B cell (primary cell): Measurements from ENCODE around the gene ANTXR1. TPM values are rescaled to one million over a fixed set of nuclear protein-coding genes. Genes with fewer than 3 reads are reported as not detected.

Source experiments
- ATAC-seq: fragments of 200-7000 bp; cut with Tn5 transposase; one replicate; pipeline ENCODE4 v1.10.0; 2021; ENCODE audit warnings: low read depth, mild to moderate bottlenecking, moderate number of reproducible peaks, moderate library complexity
- CTCF ChIA-PET: fragments of 350-600 bp; sonication (Branson Sonifier 250); formaldehyde crosslinking; loops from one replicate; lab custom pipeline; 2021; ENCODE audit warnings: antibody characterized with exemption, inconsistent platforms; lab: Charles Lee
- POLR2A ChIA-PET: fragments of 350-600 bp; sonication (Branson Sonifier 250); formaldehyde crosslinking; loops from one replicate; lab custom pipeline; 2021; ENCODE audit warnings: antibody characterized with exemption; lab: Charles Lee
- DNase-seq: peaks from one replicate; pipeline ENCODE4 v3.0.0; 2013
- H2AFZ ChIP-seq: 2 replicates; pipeline ENCODE4 v1.6.1; 2012; ENCODE audit warnings: mild to moderate bottlenecking, low read depth, low read length; ENCODE audit not compliant: insufficient read depth, poor library complexity, severe bottlenecking
- H3K27ac ChIP-seq, 2 donors: 1 replicate in 1 of 2; 2 replicates in 1 of 2; pipeline ENCODE4 v1.5.1; 2012 to 2013; ENCODE audit warnings: low read length in 2 of 2, mild to moderate bottlenecking in 2 of 2, moderate library complexity in 1 of 2
- H3K27me3 ChIP-seq, 4 experiments: fragments of 200-600 bp in 1 of 4; sonication (generic) in 1 of 4; replicated peaks in 1 of 4; 1 replicate in 2 of 4; 2 replicates in 2 of 4; pipeline versions ENCODE4 v1.6.1 to v1.7.0; 2013 to 2016; ENCODE audit warnings: low read length in 3 of 4, mild to moderate bottlenecking in 2 of 4, mixed read lengths in 1 of 4, moderate library complexity in 1 of 4; ENCODE audit not compliant: insufficient read depth in 4 of 4, control insufficient read depth in 3 of 4; ENCODE audit errors: control extremely low read depth in 1 of 4
- H3K36me3 ChIP-seq, 2 experiments: replicated peaks in 1 of 2; 1 replicate in 1 of 2; 2 replicates in 1 of 2; pipeline versions ENCODE4 v1.6.1 to v1.7.1; 2013; ENCODE audit warnings: low read length in 1 of 2; ENCODE audit not compliant: insufficient read depth in 2 of 2, control insufficient read depth in 1 of 2; ENCODE audit errors: control extremely low read depth in 1 of 2, extremely low read depth in 1 of 2
- H3K4me1 ChIP-seq, 2 donors: fragments of 200-600 bp in 1 of 2; sonication (generic) in 1 of 2; 1 replicate in 1 of 2; 2 replicates in 1 of 2; pipeline versions ENCODE4 v1.5.1 to v1.6.1; 2013 to 2017; ENCODE audit warnings: low read length in 2 of 2; ENCODE audit not compliant: control insufficient read depth in 2 of 2, insufficient read depth in 2 of 2
- H3K4me2 ChIP-seq: replicated peaks from 2 replicates; pipeline ENCODE3; 2012; ENCODE audit warnings: mild to moderate bottlenecking, low read depth, low read length; ENCODE audit not compliant: poor library complexity, severe bottlenecking
- H3K4me3 ChIP-seq, 5 experiments: fragments of 200-600 bp in 1 of 5; sonication (generic) in 1 of 5; 1 replicate in 3 of 5; 2 replicates in 2 of 5; pipeline versions ENCODE4 v1.5.1 to v1.7.0; 2011 to 2016; ENCODE audit warnings: low read length in 4 of 5, mild to moderate bottlenecking in 4 of 5, low read depth in 2 of 5, control low read depth in 1 of 5, moderate library complexity in 1 of 5; ENCODE audit not compliant: insufficient read depth in 1 of 5; ENCODE audit errors: control extremely low read depth in 1 of 5, extremely low read depth in 1 of 5
- H3K79me2 ChIP-seq: fragments of 200-600 bp; sonication (generic); one replicate; pipeline ENCODE4 v1.6.0; 2016; ENCODE audit warnings: low read length; ENCODE audit not compliant: control insufficient read depth, insufficient read depth
- H3K9ac ChIP-seq: fragments of 200-600 bp; sonication (generic); 2 replicates; pipeline ENCODE4 v1.6.1; 2017; ENCODE audit warnings: mild to moderate bottlenecking, low read length, moderate library complexity
- H3K9me3 ChIP-seq, 3 donors: one replicate each; pipeline versions ENCODE4 v1.6.1 to v1.7.1; 2013; ENCODE audit warnings: low read length in 2 of 3; ENCODE audit not compliant: control insufficient read depth in 2 of 3, insufficient read depth in 1 of 3; ENCODE audit errors: control extremely low read depth in 1 of 3
- H4K20me1 ChIP-seq: 2 replicates; pipeline ENCODE4 v1.6.0; 2012; ENCODE audit warnings: mild to moderate bottlenecking, low read length; ENCODE audit not compliant: insufficient read depth, control insufficient read depth, poor library complexity, severe bottlenecking
- H3K27ac Mint-ChIP-seq: one replicate; pipeline ENCODE4 v1.8.0; 2021; ENCODE audit warnings: mixed read lengths
- H3K27me3 Mint-ChIP-seq: one replicate; pipeline ENCODE4 v1.8.0; 2021; ENCODE audit warnings: mixed read lengths
- H3K4me1 Mint-ChIP-seq: one replicate; pipeline ENCODE4 v1.8.0; 2021; ENCODE audit warnings: mixed read lengths
- H3K4me3 Mint-ChIP-seq: one replicate; pipeline ENCODE4 v1.8.0; 2021; ENCODE audit warnings: mixed read lengths
- H3K9me3 Mint-ChIP-seq: one replicate; pipeline ENCODE4 v1.8.0; 2022; ENCODE audit warnings: mixed read lengths; ENCODE audit not compliant: insufficient read depth
- CTCF ChIP-seq: fragments of 200-600 bp; IDR thresholded peaks from one replicate; pipeline ENCODE4 v1.8.0; 2022; ENCODE audit warnings: antibody characterized with exemption, mild to moderate bottlenecking
- EZH2 ChIP-seq: IDR thresholded peaks from 2 replicates; pipeline ENCODE4 v1.6.1; 2012; ENCODE audit warnings: borderline replicate concordance, low read depth, mild to moderate bottlenecking, moderate library complexity, low read length; ENCODE audit not compliant: insufficient read depth, poor library complexity, severe bottlenecking
- WGBS: methylation state at CpG from one replicate; pipeline ENCODE4 v1.1.5; 2013; ENCODE audit warnings: missing lambda C conversion rate; ENCODE audit not compliant: insufficient coverage; 5-methylcytosine and 5-hydroxymethylcytosine counted together
- intact Hi-C: fragments of 100-400 bp; cut with micrococcal nuclease; formaldehyde crosslinking; loops from one replicate; pipeline ENCODE4 v1.10.0; 2022
- polyA plus RNA-seq: library from polyadenylated mRNA; depleted of rRNA; stranded (reverse); fragments of >200 nt; gene quantifications from 2 replicates; pipeline ENCODE4 v1.2.3, GENCODE V29; 2012
- total RNA-seq, 2 donors: library from RNA; stranded (reverse); fragments of 120-200 nt in 1 of 2; gene quantifications; 1 replicate in 1 of 2; 2 replicates in 1 of 2; pipeline versions ENCODE4 v1.2.3 to v1.2.4, GENCODE V29; 2013 to 2022

Gene ANTXR1
- total and polyA plus RNA-seq, 2 donors (not counting 1 experiment from before 2014, with no cell fraction given) = not detected

GRCh38 chr2:69204654-69205053 is 191.7 kb downstream of the ANTXR1 start:
- ATAC-seq (no peak), DNase-seq (no peak)
- Mint-ChIP-seq H3K27ac (no peak overlapping the region), H3K4me3 (no peak overlapping the region), H3K27me3 (peaks cover 13% of the 10 kb centered on the region), H3K4me1 (no peaks in the 10 kb centered on the region), H3K9me3 (peaks cover 2% of the 10 kb centered on the region)
- WGBS = 94% methylated on average over 2 of the region's 3 CpGs
- peaks cover 0 to 5% (median 0%) of the 10 kb centered on the region in 4 experiments for H3K27me3 ChIP-seq
- H4K20me1 ChIP-seq = no peaks in the 10 kb centered on the region
- H3K4me2 ChIP-seq = no peak overlapping the region
- intact Hi-C loops = no loop called here
- H2AFZ ChIP-seq = no peak overlapping the region
- H3K4me3 ChIP-seq = no peak overlapping the region
- H3K9ac ChIP-seq = no peak overlapping the region
- H3K79me2 ChIP-seq = no peaks in the 10 kb centered on the region
- POLR2A ChIA-PET = no interaction called here
- no peaks in the 10 kb centered on the region for H3K9me3 ChIP-seq
- H3K4me1 ChIP-seq = no peaks in the 10 kb centered on the region
- no peaks in the 10 kb centered on the region for H3K36me3 ChIP-seq
- CTCF ChIA-PET = no interaction called here
- H3K27ac ChIP-seq = no peak overlapping the region
- TF ChIP-seq EZH2 (no peak), CTCF (no peak)

- H3K4me2 ChIP-seq = no peak overlapping the region
- no peak overlapping the region for H3K27ac ChIP-seq
- peaks cover 0 to 5% (median 0%) of the 10 kb centered on the region in 4 experiments for H3K27me3 ChIP-seq
- ChIA-PET CTCF (no interaction called here), POLR2A (no interaction called here)
- H3K9ac ChIP-seq = no peak overlapping the region
- no peak overlapping the region for H3K27ac Mint-ChIP-seq
- no peak overlapping the region for H2AFZ ChIP-seq
- WGBS = 100% methylated on average over 2 of the region's 2 CpGs
- no peak overlapping the region for H3K4me3 Mint-ChIP-seq
- no peak overlapping the region for H3K4me3 ChIP-seq
- TF ChIP-seq EZH2 (no peak), CTCF (no peak)
- intact Hi-C loops = no loop called here
- peaks cover 2% of the 10 kb centered on the region for H3K9me3 Mint-ChIP-seq
- H3K9me3 ChIP-seq = no peaks in the 10 kb centered on the region
- H3K4me1 Mint-ChIP-seq = no peaks in the 10 kb centered on the region
- H3K4me1 ChIP-seq = no peaks in the 10 kb centered on the region
- peaks cover 13% of the 10 kb centered on the region for H3K27me3 Mint-ChIP-seq
- no peaks in the 10 kb centered on the region for H3K36me3 ChIP-seq
- no peaks in the 10 kb centered on the region for H4K20me1 ChIP-seq
- ATAC-seq (no peak), DNase-seq (no peak)
- no peaks in the 10 kb centered on the region for H3K79me2 ChIP-seq
These were observed 192.1 kb downstream of the ANTXR1 start for GRCh38 chr2:69205076-69205475.
